ENCODE results near the gene PKP3.

PKP3 gene

GRCh38 chr11:392102-392777 is 1.8 kb upstream of the PKP3 start:
- Histone ChIP-seq H3K36me3 (ENCODE audit: low read length) (no peaks in the 10 kb centered on the region), H3F3A (ENCODE audit: insufficient read depth) (no peaks in the 10 kb centered on the region), H4K20me1 (ENCODE audit: low read depth, low read length) (no peaks in the 10 kb centered on the region), H3K4me2 (ENCODE audit: low read depth, low read length, poor library complexity, severe bottlenecking) (no peak overlapping the region), H3K9me3 (ENCODE audit: insufficient read depth, low read length) (no peaks in the 10 kb centered on the region), H3K9me2 (replicated peaks; ENCODE audit: insufficient read depth, low read length) (no peaks in the 10 kb centered on the region), H3K9ac (ENCODE audit: low read length) (no peak overlapping the region), H3K27me3 (ENCODE audit: low read length) (no peaks in the 10 kb centered on the region), H3K27ac (ENCODE audit: low read depth, low read length) (no peak overlapping the region), H3K4me3 (ENCODE audit: insufficient read depth, low read length, poor library complexity, severe bottlenecking) (no peak overlapping the region), H2AFZ (ENCODE audit: low read depth, low read length, severe bottlenecking) (no peak overlapping the region), H3K79me2 (ENCODE audit: insufficient read depth, low read length) (no peaks in the 10 kb centered on the region)
- no peak for TF ChIP-seq EZH2phosphoT487 (conservative IDR thresholded peaks at IDR 0.05; ENCODE audit: low read length)
- TF ChIP-seq CTCF (IDR thresholded peaks at IDR 0.05; ENCODE audit: insufficient read depth, low read length, poor library complexity, severe bottlenecking) = no peak

- H3K4me2 ChIP-seq (ENCODE audit: low read depth, low read length, poor library complexity, severe bottlenecking) = no peak overlapping the region
Measured at GRCh38 chr11:393219-394033, 583 bp upstream of the PKP3 start.

GRCh38 chr11:394858-395655 is 1.0 kb downstream of the PKP3 start:
- no peak overlapping the region for H3K9ac ChIP-seq (ENCODE audit: low read length)
- no peak overlapping the region for H3K4me2 ChIP-seq (ENCODE audit: low read depth, low read length, poor library complexity, severe bottlenecking)
- no peaks in the 10 kb centered on the region for H3F3A ChIP-seq (ENCODE audit: insufficient read depth)
- no peaks in the 10 kb centered on the region for H3K36me3 ChIP-seq (ENCODE audit: low read length)
- H3K9me2 ChIP-seq (replicated peaks; ENCODE audit: insufficient read depth, low read length) = no peaks in the 10 kb centered on the region
- H3K79me2 ChIP-seq (ENCODE audit: insufficient read depth, low read length) = no peaks in the 10 kb centered on the region
- H3K27me3 ChIP-seq (ENCODE audit: low read length) = no peaks in the 10 kb centered on the region
- no peak overlapping the region for H3K27ac ChIP-seq (ENCODE audit: low read depth, low read length)
- no peaks in the 10 kb centered on the region for H3K9me3 ChIP-seq (ENCODE audit: insufficient read depth, low read length)
- no peaks in the 10 kb centered on the region for H4K20me1 ChIP-seq (ENCODE audit: low read depth, low read length)
- TF ChIP-seq EZH2phosphoT487 (conservative IDR thresholded peaks at IDR 0.05; ENCODE audit: low read length) = no peak
- no peak for TF ChIP-seq CTCF (IDR thresholded peaks at IDR 0.05; ENCODE audit: insufficient read depth, low read length, poor library complexity, severe bottlenecking)
- H2AFZ ChIP-seq (ENCODE audit: low read depth, low read length, severe bottlenecking) = no peak overlapping the region
- no peak overlapping the region for H3K4me3 ChIP-seq (ENCODE audit: insufficient read depth, low read length, poor library complexity, severe bottlenecking)

More at GRCh38 chr11:393219-394033, 583 bp upstream of the PKP3 start:
- no peaks in the 10 kb centered on the region for H3K9me3 ChIP-seq (ENCODE audit: insufficient read depth, low read length)
- no peaks in the 10 kb centered on the region for H3K79me2 ChIP-seq (ENCODE audit: insufficient read depth, low read length)
- no peaks in the 10 kb centered on the region for H3K36me3 ChIP-seq (ENCODE audit: low read length)
- no peak overlapping the region for H3K27ac ChIP-seq (ENCODE audit: low read depth, low read length)
- no peaks in the 10 kb centered on the region for H3K9me2 ChIP-seq (replicated peaks; ENCODE audit: insufficient read depth, low read length)
- H3K4me3 ChIP-seq (ENCODE audit: insufficient read depth, low read length, poor library complexity, severe bottlenecking) = no peak overlapping the region
- TF ChIP-seq EZH2phosphoT487 (conservative IDR thresholded peaks at IDR 0.05; ENCODE audit: low read length) = no peak
- no peak for TF ChIP-seq CTCF (IDR thresholded peaks at IDR 0.05; ENCODE audit: insufficient read depth, low read length, poor library complexity, severe bottlenecking)
- H4K20me1 ChIP-seq (ENCODE audit: low read depth, low read length) = no peaks in the 10 kb centered on the region
- no peaks in the 10 kb centered on the region for H3K27me3 ChIP-seq (ENCODE audit: low read length)
- no peak overlapping the region for H2AFZ ChIP-seq (ENCODE audit: low read depth, low read length, severe bottlenecking)
- no peak overlapping the region for H3K9ac ChIP-seq (ENCODE audit: low read length)
- H3F3A ChIP-seq (ENCODE audit: insufficient read depth) = no peaks in the 10 kb centered on the region

Data from SU-DHL-6 (cell line).